ENCODE results near the gene RPS6KL1.

RPS6KL1 gene

DNA sequence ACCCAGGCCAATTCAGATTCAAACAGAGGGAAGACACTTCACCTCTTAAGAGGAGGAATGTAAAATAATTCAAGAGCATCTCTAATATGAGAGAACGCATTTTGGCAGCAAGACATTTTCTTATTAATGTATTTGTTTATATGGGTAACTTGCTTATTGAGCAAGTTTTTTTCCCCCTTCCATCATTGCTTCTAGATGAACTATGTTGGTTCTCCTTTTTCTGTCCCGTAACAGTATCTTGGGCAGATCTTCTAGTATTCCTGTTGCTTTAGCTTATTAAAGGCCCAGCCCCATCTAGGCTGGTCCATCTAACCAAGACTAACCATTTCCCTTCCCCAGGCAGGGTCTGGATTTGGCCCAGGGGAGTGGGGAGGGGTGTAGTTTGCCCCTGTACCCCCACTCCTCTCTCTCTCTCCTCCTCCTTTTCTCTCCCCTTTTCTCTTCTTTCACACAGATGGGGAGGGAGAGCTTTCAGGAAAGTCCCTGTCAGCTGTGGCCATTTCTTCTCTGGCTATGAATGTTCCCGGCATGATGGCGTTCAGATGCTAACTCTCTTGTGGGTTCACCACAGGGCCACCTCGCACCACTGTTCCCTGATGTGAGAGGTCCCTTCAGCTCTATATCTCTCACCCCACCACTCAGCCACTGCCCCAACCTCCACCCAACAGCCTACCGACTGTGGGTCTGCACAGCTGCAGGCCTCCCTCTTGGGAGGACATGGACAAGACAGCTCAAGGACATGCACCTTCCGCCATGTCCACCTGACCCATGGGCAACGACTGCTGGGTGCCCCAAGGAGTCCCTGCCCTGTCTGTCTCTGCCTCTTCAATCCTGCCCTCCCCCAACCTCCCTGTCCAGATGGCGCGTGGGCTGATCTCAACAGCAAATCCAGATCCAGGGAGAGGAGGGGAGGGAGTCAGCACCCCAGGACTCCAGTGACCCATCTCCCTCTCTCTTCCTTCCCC lies 15.8 kb upstream of the RPS6KL1 start:
- POLR2A ChIA-PET, result no interaction called here
- CTCF ChIA-PET, result interaction anchor here (0.6 to 1.6 kb wide), 2 partner anchors 145 to 150 kb away, joined by 5 to 10 read pairs; no protein-coding TSS in a partner anchor
- H3K27ac ChIP-seq (ENCODE audit: extremely low read depth, low read depth, low read length), result no peak overlapping the region

DNA sequence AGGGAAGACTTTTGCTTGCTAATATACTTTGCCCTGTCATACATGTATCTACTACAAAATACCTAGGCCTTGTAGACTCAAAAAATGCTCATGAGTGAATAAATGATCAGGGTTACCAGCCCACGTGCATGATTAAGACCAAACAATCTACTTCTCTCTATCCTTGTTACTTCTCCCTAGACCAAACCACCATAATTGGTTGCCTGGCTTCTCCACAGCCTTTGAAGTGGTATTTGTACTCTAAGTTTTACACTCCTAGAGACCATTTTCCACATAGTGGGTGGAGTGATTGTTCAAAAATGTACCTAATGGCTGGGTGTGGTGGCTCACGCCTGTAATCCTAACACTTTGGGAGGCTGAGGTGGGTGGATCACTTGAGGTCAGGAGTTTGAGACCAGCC lies 14.1 kb upstream of the RPS6KL1 start:
- H3K36me3 ChIP-seq (ENCODE audit: control insufficient read depth in 2 of 2, insufficient read depth in 1 of 2, low read length in 2 of 2), result peaks cover 0 to 13% of the 10 kb centered on the region in 2 experiments; a peak in 1 of 3 replicates
- H3K4me3 ChIP-seq (ENCODE audit: low read depth, low read length), result no peak overlapping the region
- H3K4me1 ChIP-seq (ENCODE audit: control insufficient read depth, insufficient read depth, low read length), result no peaks in the 10 kb centered on the region
- CTCF ChIA-PET, result interaction anchor here (0.8 to 2.1 kb wide), 3 partner anchors 8 to 15 kb away, joined by 3 to 10 read pairs (median 5); no protein-coding TSS in a partner anchor
- TF ChIP-seq ZNF121 (tag by site-specific recombination; IDR thresholded peaks at IDR 0.05), result no peak
- TF ChIP-seq SETDB1 (IDR thresholded peaks at IDR 0.05; ENCODE audit: insufficient read length, low read length), result no peak
- H3K27ac ChIP-seq (ENCODE audit: extremely low read depth, low read depth, low read length), result no peak overlapping the region
- POLR2A ChIA-PET, result no interaction called here
- H3K9me3 ChIP-seq (ENCODE audit: control insufficient read depth, insufficient read depth, low read depth, low read length), result no peaks in the 10 kb centered on the region

More for the DNA sequence above, 15.8 kb upstream of the RPS6KL1 start:
- Histone ChIP-seq H3K9me3 (ENCODE audit: control insufficient read depth, insufficient read depth, low read depth, low read length) (no peaks in the 10 kb centered on the region), H3K4me3 (ENCODE audit: low read depth, low read length) (no peak overlapping the region), H3K4me1 (ENCODE audit: control insufficient read depth, insufficient read depth, low read length) (no peaks in the 10 kb centered on the region), H3K36me3 (ENCODE audit: control insufficient read depth in 2 of 2, insufficient read depth in 1 of 2, low read length in 2 of 2) (peaks cover 0 to 28% of the 10 kb centered on the region in 2 experiments; a peak in 1 of 3 replicates)
- TF ChIP-seq ZNF433 (tag by site-specific recombination; IDR thresholded peaks at IDR 0.05; ENCODE audit: low read depth), result no peak
- TF ChIP-seq ZNF391 (tag by site-specific recombination; IDR thresholded peaks at IDR 0.05; ENCODE audit: borderline replicate concordance, low read depth), result no peak
- TF ChIP-seq ZNF658 (tag by site-specific recombination; IDR thresholded peaks at IDR 0.05), result no peak

- Histone ChIP-seq H3K9me3 (ENCODE audit: control insufficient read depth, insufficient read depth, low read depth, low read length) (no peaks in the 10 kb centered on the region), H3K27ac (ENCODE audit: extremely low read depth, low read depth, low read length) (no peak overlapping the region), H3K4me1 (ENCODE audit: control insufficient read depth, insufficient read depth, low read length) (no peaks in the 10 kb centered on the region), H3K4me3 (ENCODE audit: low read depth, low read length) (no peak overlapping the region), H3K36me3 (ENCODE audit: control insufficient read depth in 2 of 2, insufficient read depth in 1 of 2, low read length in 2 of 2) (peaks cover 0 to 9% of the 10 kb centered on the region in 2 experiments; a peak in 1 of 3 replicates)
- POLR2A ChIA-PET, result no interaction called here
- CTCF ChIA-PET, result interaction anchor here (1.1 to 2.1 kb wide), 2 partner anchors 9 to 10 kb away, joined by 3 to 10 read pairs; no protein-coding TSS in a partner anchor
- TF ChIP-seq, protein P1, sequence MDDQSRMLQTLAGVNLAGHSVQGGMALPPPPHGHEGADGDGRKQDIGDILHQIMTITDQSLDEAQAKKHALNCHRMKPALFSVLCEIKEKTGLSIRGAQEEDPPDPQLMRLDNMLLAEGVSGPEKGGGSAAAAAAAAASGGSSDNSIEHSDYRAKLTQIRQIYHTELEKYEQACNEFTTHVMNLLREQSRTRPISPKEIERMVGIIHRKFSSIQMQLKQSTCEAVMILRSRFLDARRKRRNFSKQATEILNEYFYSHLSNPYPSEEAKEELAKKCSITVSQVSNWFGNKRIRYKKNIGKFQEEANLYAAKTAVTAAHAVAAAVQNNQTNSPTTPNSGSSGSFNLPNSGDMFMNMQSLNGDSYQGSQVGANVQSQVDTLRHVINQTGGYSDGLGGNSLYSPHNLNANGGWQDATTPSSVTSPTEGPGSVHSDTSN (CRISPR knock-in tag; IDR thresholded peaks at IDR 0.05), result no peak
- TF ChIP-seq, protein P2, sequence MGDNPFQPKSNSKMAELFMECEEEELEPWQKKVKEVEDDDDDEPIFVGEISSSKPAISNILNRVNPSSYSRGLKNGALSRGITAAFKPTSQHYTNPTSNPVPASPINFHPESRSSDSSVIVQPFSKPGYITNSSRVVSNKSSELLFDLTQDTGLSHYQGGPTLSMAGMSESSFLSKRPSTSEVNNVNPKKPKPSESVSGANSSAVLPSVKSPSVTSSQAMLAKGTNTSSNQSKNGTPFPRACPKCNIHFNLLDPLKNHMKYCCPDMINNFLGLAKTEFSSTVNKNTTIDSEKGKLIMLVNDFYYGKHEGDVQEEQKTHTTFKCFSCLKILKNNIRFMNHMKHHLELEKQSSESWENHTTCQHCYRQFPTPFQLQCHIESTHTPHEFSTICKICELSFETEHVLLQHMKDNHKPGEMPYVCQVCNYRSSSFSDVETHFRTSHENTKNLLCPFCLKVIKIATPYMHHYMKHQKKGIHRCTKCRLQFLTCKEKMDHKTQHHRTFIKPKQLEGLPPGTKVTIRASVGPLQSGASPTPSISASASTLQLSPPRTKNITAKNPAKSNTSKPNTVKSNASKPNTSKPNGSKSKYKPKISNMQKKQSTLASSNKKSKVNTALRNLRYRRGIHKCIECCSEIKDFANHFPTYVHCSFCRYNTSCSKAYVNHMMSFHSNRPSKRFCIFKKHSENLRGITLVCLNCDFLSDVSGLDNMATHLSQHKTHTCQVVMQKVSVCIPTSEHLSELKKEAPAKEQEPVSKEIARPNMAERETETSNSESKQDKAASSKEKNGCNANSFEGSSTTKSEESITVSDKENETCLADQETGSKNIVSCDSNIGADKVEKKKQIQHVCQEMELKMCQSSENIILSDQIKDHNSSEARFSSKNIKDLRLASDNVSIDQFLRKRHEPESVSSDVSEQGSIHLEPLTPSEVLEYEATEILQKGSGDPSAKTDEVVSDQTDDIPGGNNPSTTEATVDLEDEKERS (tag by site-specific recombination; IDR thresholded peaks at IDR 0.05), result no peak
- TF ChIP-seq ZNF248 (tag by site-specific recombination; IDR thresholded peaks at IDR 0.05), result no peak
- no peak for TF ChIP-seq ZNF23 (tag by site-specific recombination; IDR thresholded peaks at IDR 0.05; ENCODE audit: borderline replicate concordance)
- no peak for TF ChIP-seq KLF9 (tag by site-specific recombination; IDR thresholded peaks at IDR 0.05; ENCODE audit: low read depth)
- TF ChIP-seq TRIM28 (IDR thresholded peaks at IDR 0.05; ENCODE audit: borderline replicate concordance, low read length), result no peak
- no peak for TF ChIP-seq REPIN1 (tag by site-specific recombination; IDR thresholded peaks at IDR 0.05; ENCODE audit: low read depth)
- TF ChIP-seq ZNF560 (tag by site-specific recombination; IDR thresholded peaks at IDR 0.05; ENCODE audit: borderline replicate concordance), result no peak
- TF ChIP-seq, protein P3, sequence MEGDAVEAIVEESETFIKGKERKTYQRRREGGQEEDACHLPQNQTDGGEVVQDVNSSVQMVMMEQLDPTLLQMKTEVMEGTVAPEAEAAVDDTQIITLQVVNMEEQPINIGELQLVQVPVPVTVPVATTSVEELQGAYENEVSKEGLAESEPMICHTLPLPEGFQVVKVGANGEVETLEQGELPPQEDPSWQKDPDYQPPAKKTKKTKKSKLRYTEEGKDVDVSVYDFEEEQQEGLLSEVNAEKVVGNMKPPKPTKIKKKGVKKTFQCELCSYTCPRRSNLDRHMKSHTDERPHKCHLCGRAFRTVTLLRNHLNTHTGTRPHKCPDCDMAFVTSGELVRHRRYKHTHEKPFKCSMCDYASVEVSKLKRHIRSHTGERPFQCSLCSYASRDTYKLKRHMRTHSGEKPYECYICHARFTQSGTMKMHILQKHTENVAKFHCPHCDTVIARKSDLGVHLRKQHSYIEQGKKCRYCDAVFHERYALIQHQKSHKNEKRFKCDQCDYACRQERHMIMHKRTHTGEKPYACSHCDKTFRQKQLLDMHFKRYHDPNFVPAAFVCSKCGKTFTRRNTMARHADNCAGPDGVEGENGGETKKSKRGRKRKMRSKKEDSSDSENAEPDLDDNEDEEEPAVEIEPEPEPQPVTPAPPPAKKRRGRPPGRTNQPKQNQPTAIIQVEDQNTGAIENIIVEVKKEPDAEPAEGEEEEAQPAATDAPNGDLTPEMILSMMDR (tag by site-specific recombination; IDR thresholded peaks at IDR 0.05), result no peak
- TF ChIP-seq, protein P4, sequence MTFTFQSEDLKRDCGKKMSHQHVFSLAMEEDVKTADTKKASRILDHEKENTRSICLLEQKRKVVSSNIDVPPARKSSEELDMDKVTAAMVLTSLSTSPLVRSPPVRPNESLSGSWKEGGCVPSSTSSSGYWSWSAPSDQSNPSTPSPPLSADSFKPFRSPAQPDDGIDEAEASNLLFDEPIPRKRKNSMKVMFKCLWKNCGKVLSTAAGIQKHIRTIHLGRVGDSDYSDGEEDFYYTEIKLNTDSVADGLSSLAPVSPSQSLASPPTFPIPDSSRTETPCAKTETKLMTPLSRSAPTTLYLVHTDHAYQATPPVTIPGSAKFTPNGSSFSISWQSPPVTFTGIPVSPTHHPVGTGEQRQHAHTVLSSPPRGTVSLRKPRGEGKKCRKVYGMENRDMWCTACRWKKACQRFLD (tag by site-specific recombination; IDR thresholded peaks at IDR 0.05), result no peak
- no peak for TF ChIP-seq ZNF121 (tag by site-specific recombination; IDR thresholded peaks at IDR 0.05)
- no peak for TF ChIP-seq ZNF362 (tag by site-specific recombination; IDR thresholded peaks at IDR 0.05)
- no peak for TF ChIP-seq ZNF571 (tag by site-specific recombination; IDR thresholded peaks at IDR 0.05)
- TF ChIP-seq SCRT1 (tag by site-specific recombination; IDR thresholded peaks at IDR 0.05; ENCODE audit: borderline replicate concordance), result no peak
- TF ChIP-seq GLI4 (tag by site-specific recombination; IDR thresholded peaks at IDR 0.05), result no peak
- no peak for TF ChIP-seq TCF7L2 (IDR thresholded peaks at IDR 0.05; ENCODE audit: borderline replicate concordance, low read depth, low read length)
Measured at GRCh38 chr14:74936731-74937130, 13.7 kb upstream of the RPS6KL1 start.
